Measurements from ENCODE around the gene TFPT. TPM values are rescaled to one million over a fixed set of nuclear protein-coding genes. Genes with fewer than 3 reads are reported as not detected.
A peak's percentile ranks its signal among the peaks of the same experiment; 100 is the strongest.

Gene TFPT
- total and polyA plus RNA-seq, 2 of the 13 experiments (the other 11 are each of a cell fraction or from before 2014, with no cell fraction given): 8.4 to 10.7 TPM

DNA sequence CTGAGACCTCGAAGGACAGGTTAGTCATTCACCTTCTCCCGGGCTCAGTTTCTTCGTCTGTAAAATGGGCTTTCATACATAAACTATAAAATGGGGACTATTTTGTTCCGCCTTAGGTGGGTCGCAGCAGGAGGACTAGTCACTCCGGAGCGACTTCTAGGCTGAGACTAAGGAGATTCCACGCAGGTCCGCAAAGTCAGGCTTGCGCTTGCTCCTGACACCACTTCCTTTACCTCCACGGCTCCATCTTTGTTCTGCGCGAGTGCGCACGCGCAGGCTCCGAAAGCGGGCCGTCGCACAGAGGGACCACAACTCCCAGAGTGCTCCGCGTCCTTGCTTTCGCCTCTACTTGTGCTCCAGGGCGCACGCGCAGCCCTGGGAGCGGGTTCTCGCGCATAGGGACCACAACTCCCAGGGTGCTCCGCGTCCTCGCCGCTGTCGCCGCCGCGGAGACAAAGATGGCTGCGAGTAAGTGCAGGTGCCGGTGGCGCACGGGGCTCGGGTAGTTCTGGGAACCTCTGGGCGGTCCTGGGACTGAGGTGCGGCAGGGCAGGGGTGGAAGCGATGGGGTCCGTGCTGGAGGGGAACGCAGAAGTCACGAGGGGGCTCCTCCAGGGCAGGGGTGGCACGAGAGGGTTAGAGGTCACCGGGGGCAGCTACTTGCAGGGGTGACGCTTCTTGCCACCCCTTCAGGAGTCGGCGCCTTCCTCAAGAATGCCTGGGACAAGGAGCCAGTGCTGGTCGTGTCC, 12.9 kb downstream of the TFPT start, which contains the start of gene NDUFA3:
TSS of gene NDUFA3 (plus strand) at position 435 of the 749 bp plus-strand sequence. CDS start at position 459, 24 bp downstream.
- peak within 1 kb of the TSS; percentile 46 for H3K27ac ChIP-seq (ENCODE audit: extremely low read length, insufficient read depth, low read length)
- FAIRE-seq: peak; percentile 89
- TSS peak; percentile 88 for BruUV-seq (replicated peaks)
- TF ChIP-seq RXRA (CRISPR knock-in tag; IDR thresholded peaks at IDR 0.05) (peak; percentile 41; the same call in 1 of the 2 replicates), RAD51 (IDR thresholded peaks at IDR 0.05; ENCODE audit: borderline replicate concordance) (no peak), ZNF552 (CRISPR knock-in tag; IDR thresholded peaks at IDR 0.05; ENCODE audit: borderline replicate concordance) (no peak), ZXDC (CRISPR knock-in tag; IDR thresholded peaks at IDR 0.05) (no peak), NKX3-1 (CRISPR knock-in tag; IDR thresholded peaks at IDR 0.05) (no peak), ZBED4 (CRISPR knock-in tag; IDR thresholded peaks at IDR 0.05; ENCODE audit: borderline replicate concordance) (no peak; the same call in 1 of the 2 replicates), ZNF772 (CRISPR knock-in tag; IDR thresholded peaks at IDR 0.05) (no peak; the same call in 1 of the 2 replicates), ZNF33B (CRISPR knock-in tag; IDR thresholded peaks at IDR 0.05) (peak; percentile 70; the same call in 1 of the 2 replicates), GABPB1 (CRISPR knock-in tag; IDR thresholded peaks at IDR 0.05) (peak; percentile 94), ZKSCAN8 (CRISPR knock-in tag; IDR thresholded peaks at IDR 0.05; ENCODE audit: borderline replicate concordance) (peak; percentile 57; the same call in 1 of the 2 replicates), KDM5A (IDR thresholded peaks at IDR 0.05; ENCODE audit: borderline replicate concordance, low read length) (peak; percentile 78)
- TF ChIP-seq, protein P1, sequence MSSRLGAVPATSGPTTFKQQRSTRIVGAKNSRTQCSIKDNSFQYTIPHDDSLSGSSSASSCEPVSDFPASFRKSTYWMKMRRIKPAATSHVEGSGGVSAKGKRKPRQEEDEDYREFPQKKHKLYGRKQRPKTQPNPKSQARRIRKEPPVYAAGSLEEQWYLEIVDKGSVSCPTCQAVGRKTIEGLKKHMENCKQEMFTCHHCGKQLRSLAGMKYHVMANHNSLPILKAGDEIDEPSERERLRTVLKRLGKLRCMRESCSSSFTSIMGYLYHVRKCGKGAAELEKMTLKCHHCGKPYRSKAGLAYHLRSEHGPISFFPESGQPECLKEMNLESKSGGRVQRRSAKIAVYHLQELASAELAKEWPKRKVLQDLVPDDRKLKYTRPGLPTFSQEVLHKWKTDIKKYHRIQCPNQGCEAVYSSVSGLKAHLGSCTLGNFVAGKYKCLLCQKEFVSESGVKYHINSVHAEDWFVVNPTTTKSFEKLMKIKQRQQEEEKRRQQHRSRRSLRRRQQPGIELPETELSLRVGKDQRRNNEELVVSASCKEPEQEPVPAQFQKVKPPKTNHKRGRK (CRISPR knock-in tag; IDR thresholded peaks at IDR 0.05): no peak

More for the DNA sequence above, 12.9 kb downstream of the TFPT start, which contains the start of gene NDUFA3:
- peak within 1 kb of the TSS; percentile 81 for H3K9ac ChIP-seq (ENCODE audit: insufficient read depth, low read depth, low read length)
- no peaks in the 10 kb centered on the region for H4K20me1 ChIP-seq (ENCODE audit: insufficient read depth, low read length)
- intact Hi-C loops (cut with micrococcal nuclease; ENCODE audit: unreplicated experiment) (no loop called here), in situ Hi-C loops (cut with HindIII; ENCODE audit: extremely low pct_ligation_motif_present, low pct_unique_long_range_greater_than_20kb) (no loop called here)
- peak within 1 kb of the TSS; percentile 88 for H3K4me2 ChIP-seq (ENCODE audit: low read depth, low read length)
- CTCF ChIA-PET (ENCODE audit: low intra/inter-chr PET ratio, low total read pairs): no interaction called here
- peak within 1 kb of the TSS; percentile 76 to 99 (median 78) for H3K4me3 ChIP-seq (replicated peaks in 1 of 3; ENCODE audit: insufficient read depth in 1 of 3, low read depth in 2 of 3, low read length in 3 of 3)
- no peaks in the 10 kb centered on the region for H3K9me3 ChIP-seq (ENCODE audit: low read length)
- no peaks in the 10 kb centered on the region; a peak in 1 of 5 replicates for H3K27me3 ChIP-seq (ENCODE audit: control insufficient read depth in 1 of 2, insufficient read depth in 2 of 2, low read length in 2 of 2)
- ATAC-seq (peak; percentile 96), DNase-seq (ENCODE audit: low spot score) (peak; percentile 96)
- no peak within 1 kb of the TSS for H2AFZ ChIP-seq (ENCODE audit: low read length)
- H3K4me1 ChIP-seq (ENCODE audit: insufficient read depth, low read length): peaks cover 17% of the 10 kb centered on the region
- peaks cover 9% of the 10 kb centered on the region for H3K79me2 ChIP-seq (ENCODE audit: insufficient read depth, low read length)
- POLR2A ChIA-PET: interaction anchor here (1.1 to 2.6 kb wide), 2 partner anchors 13 to 34 kb away, joined by 5 to 14 read pairs; partner anchors contain the start of genes CNOT3, PRPF31 and TFPT
- H3K36me3 ChIP-seq (replicated peaks in 1 of 2; ENCODE audit: control insufficient read depth in 1 of 2, insufficient read depth in 2 of 2, low read length in 2 of 2): peaks cover 6 to 17% of the 10 kb centered on the region in 2 experiments; a peak in 3 of 5 replicates
- WGBS (ENCODE audit: low lambda C conversion rate): 1% methylated on average over 11 of the region's 54 CpGs
